KG1 (cell line): Measurements from ENCODE around the gene CLINT1.
"Not testable (repeated sequence)": the region's sequence is repeated elsewhere in the genome, so short reads cannot be mapped to it uniquely, and the experiment has no call there.

Experiments used
- DNase-seq: peaks from one replicate; lab custom pipeline; 2025; lab: John Stamatoyannopoulos, UW

CLINT1 gene

DNA sequence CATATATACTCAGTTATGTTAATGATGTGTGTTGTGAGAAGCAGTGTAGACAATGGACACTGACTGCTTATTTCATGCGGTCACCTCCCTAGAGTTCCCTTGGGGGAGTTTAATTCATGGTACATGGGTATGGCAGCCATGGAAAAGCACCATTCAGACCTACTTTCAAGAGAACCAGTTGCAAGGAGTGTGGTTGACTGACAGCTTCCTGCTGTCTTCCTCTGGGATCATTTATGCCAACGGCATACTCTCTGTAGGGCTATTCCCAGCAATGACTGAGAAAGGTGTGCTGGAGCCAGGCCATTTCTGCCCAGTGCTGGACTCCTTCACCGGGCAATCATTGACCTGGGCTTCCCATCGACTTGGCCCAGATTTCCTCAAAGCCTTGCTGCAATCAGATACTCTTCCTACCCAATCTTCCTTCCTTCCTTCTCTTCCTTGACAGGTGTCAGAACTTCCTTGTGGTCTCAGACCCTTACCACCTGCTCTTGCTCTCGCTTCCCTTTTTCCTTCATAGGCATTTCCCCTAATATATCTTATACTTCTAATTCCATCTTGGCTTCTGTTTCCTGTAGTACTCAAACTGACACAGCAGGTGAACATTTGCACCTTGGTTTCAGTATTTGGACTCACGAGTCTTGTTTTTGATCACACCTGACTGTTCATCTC, 3.4 kb upstream of the CLINT1 start:
- no peak for DNase-seq

DNA sequence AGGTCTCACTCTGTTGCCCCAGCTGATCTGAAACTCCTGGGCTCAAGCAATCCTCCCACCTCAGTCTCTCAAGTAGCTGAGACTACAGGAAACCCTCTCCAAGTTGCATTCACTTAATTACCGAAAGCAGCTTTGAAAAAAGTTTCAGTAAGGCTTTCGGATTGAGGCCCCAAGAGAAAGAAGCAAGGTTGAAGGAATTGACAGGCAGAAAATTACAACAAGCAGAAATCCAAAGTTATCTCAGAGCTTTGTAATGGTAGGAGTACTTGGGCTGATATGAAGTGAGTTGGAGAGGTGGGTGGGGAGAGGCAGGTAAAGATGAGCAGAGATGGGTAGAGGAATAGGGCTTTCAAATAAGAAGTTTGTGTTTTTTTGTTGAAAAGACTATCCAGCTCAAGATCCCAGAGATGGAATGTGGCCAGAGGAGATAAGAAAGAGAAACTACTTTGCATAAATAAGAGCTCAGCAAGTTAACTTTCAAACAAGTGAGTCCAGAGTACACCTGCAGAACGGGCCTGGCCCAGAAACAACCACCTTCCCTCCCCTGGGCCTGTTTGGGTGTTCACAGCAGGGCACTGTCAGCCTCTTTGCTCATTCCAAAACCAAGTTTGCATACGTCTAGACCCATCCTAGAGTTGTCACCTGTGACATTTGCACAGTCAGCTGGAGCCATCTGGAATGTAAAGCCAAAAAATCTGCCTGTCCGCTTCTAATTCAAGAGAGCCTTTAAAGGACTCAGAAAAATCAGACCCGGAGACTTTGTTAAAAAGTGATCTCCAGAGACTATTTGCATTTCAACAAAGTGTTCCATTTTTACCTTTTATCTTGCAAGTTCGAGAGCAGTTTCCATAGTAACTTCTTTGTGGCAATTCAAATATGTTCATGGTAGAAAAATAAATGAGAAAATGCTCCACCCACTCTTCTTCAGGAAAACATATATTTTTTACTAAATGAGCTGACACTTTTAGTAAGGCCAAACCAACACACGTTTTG, 2.2 kb upstream of the CLINT1 start:
- DNase-seq = no peak

DNA sequence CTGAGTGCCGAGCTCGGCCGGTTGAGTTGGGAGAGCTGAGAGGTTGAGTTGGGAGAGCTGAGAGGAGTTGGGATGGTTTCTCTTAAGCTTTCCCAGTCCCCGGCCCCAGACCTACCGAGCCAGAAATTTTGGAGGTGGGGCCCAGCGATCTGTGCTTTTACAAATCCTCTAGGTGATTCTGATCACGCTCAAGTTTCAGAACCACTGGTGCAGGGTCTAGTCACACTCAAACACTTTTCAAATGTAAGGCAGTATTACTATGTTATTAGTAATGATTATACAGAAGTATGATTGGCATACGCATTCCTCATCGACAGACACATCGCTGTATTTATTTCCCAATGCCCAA, 256 bp upstream of the CLINT1 start:
- DNase-seq = no peak

DNA sequence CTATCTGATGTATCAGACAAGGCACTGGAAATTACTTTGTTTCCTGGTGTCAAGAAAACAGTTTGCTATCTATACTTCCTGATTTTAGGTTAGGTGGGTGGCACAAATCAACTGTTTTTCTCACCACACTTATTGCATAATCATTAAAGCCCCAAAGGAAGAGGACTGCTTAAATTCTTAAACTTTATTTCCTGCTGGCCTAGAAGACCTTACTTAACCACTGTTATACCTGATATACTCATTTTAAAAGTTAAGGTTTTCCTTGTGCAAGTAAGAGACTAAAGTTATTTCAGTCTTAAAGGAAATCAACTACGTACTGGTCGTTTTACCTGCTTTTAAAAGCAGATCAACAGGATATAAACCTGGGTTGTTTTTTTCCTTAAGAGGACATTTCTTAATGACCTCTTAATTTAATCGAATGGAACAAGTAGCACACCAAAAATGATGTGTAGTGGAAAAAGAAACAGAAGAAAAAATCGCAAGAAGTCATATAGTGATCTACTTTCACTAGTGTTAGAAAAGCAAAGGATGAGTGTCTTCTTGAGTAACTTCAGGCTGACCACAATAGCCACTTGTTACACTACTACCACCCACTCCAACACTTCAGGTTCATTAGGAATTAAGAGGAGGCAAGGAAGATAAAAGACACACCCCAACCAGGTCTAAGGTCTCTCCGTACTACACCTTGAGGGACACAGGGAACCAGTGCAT, 974 bp downstream of the CLINT1 start:
- DNase-seq = peak; percentile 48

DNA sequence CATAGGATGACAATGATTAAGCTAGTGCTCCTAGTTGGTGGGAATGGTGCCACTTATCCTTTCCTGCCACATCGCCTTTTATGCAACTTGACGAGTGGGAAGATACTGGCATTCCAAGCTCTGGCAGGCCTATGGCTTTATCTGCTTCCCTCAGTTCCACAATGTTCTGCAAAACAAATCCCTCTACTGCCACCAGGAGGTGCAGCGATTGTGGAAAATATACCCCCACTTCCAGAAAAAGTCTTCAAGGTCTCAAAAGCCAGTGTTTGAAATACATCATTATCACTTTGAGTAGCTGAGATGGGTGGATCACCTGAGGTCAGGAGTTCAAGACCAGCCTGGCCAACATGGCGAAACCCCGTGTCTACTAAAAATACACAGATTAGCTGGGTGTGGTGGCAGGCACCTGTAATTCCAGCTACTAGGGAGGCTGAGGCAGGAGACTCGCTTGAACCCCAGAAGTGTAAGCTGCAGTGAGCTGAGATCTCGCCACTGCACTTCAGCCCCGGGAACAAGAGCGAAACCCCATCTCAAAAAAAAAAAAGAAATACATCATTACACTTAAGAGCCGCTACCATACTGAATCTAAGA, 3.4 kb downstream of the CLINT1 start:
- no peak for DNase-seq

DNA sequence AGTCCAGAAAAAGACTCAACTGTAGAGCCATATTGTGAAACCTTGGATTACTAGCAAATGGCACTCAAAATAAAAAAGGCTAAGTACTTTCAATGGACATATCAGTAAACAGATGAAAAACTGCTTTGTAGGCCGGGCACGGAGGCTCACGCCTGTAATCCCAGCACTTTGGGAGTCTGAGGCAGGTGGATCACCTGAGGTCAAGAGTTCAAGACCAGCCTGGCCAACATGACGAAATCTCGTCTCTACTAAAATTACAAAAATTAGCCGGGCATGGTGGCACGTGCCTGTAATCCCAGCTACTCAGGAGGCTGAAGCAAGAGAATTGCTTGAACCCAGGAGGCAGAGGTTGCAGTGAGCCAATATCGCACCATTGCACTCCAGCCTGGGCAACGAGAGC, 5.6 kb downstream of the CLINT1 start:
- not testable (repeated sequence) for DNase-seq

DNA sequence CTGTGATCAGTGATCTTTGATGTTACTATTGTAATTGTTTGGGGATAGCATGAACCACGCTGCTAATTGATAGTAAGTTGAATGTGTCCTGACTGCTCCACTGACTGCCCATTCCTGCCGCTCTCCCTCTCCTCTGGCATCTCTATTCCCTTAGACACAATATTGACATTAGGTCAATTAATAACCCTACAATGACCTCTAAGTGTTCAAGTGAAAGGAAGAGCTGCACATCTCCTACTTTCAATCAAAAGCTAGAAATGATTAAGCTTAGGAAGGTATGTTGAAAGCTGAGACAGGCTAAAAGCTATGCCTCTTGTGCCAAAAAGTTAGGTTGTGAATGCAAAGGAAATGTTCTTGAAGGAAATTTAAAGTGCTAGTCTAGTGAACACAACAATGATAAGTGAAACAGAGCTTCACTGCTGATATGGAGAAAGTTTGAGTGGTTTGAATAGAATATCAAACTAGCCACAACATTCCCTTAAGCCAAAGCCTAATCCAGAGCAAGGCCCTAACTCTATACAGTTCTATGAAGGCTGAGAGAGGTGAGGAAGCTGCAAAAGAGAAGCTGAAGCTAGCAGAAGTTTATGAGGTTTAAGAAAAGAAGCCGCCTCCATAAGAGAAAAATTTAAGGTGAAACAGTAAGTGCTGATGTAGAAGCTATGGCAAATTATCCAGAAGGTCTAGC, 12.9 kb downstream of the CLINT1 start:
- DNase-seq = no peak

DNA sequence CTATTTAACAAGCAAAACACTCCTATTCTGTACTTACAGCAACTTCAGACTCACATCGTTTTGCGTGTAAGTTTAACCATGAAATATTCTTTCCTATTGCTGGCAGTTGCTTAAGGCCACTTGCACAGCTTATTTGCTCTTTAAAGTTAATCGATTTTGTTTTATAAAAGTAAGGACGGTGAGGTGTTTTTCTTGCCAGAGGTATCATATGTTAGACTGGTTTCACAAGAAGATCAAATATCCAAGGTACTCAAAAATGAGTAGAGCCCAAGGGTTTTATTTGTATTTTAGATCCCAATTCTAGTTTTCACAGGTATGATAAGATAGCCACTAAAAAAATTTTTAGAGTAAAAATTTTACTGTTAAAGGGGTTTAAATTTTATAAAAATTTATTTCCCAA, 16.2 kb downstream of the CLINT1 start:
- DNase-seq = no peak

DNA sequence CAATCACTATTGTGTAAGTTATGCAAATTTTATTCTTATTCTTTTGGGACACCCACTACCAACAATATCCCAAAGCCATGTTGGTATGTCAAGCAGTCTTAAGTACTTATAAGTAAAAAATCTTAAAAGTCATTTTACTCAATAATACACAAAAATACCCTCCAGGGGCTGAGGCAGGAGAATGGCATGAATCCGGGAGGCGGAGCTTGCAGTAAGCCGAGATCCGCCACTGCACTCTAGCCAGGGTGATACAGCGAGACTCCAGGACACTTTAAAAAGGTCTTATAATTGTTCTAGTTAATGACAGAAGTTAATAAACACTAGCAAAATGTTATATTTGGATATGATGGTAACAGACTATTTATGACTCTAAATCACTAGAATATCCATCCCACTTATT, 16.8 kb downstream of the CLINT1 start:
- no peak for DNase-seq

DNA sequence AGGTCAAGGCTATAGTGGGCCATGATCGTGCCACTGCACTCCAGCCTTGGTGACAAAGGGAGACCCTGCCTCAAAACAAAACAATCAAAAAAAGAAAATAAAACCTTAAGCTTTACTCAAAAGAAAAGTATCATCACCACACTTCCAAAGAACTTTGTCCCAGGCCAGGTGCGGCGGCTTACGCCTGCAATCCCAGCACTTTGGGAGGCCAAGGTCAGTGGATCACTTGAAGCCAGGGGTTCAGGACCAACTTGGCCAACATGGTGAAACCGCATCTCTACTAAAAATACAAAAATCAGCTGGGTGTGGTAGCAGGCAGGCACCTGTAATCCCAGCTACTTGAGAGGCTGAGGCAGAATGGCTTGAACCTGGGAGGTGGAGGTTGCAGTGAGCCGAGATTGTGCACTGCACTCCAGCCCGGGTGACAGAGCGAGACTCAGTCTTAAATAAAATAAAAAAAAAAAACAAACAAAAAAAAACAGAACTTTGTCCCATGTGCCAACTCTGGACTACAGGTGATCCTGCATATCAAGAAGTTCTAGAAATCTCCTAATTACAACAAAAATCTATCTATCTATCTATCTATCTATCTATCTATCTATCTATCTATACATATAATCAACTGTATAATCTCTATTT, 19.7 kb downstream of the CLINT1 start:
- DNase-seq = no peak

DNA sequence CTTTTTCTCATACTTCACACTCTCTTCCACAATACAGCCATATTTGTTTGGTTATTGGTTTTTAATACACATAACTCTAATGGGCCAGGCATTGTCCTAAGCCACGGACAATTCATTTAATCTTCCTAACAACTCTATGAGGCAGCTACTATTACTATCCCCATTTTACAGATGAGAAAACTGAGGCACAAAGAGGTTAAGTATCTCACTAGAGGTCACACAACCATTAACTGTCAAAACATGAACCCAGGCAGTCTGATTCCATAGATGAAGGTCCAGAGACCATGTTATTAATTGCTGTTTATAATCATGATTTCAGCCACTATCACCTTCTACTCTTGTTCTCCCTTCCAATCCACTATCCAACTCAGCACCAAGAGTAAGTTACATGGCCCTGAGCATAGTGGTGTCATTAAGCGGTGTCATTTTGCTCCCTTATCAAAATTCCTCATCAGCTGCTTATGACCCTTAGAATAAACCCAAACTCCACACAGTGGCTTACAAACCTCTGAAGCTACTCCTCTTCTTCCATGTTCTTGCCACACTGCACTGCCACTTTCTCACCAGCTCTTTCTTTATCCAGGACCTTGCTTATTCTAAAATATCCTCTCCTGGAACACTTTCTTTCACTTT, 22.7 kb downstream of the CLINT1 start:
- DNase-seq = no peak

DNA sequence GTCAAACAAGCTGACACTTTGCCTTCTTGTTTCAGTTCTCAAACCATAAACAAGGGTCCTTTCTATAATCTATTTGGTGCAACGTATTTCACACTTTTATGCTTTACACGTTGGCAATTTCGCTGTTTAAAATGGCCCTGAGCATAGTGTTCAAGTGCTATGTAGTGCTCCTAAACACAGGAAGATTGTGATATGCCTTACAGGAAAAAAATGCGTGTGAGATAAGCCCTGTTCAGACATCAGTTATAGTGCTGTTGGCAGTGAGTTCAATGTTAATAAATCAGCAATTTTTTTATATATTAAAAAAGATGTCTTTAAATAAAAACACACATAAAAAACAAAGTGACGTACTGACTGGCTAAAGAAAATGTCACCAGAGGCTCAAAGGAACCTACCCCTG, 23.9 kb downstream of the CLINT1 start:
- no peak for DNase-seq

DNA sequence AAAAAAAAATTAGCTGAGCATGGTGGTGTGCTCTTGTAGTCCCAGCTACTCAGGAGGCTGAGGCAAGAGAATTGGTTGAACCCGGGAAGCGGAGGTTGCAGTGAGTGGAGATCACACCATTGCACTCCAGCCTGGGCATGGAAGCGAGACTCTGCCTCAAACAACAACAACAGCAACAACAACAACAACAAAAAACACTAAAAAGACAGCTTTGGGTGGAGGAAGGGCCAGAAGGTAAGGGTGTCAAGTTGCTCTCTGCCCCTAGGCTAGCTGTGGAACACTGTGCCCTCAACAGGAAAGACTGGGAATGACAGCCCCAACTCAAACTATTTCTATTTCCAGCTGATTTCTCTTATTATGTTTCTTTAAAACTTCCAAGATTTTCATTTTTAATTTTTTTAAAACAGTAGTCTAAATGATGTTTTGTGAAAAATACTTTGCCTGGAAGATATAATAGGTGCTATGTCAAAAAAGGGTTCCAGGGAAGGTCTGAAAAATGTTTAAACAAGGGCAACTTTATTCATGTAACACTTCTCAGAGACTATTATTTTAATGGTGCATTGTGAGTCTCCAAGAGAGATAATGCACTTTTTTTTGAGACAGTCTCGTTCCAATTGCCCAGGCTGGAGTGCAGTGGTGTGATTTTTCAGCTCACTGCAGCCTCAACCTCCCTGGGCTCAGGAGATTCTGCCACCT, 29.9 kb downstream of the CLINT1 start:
- no peak for DNase-seq

DNA sequence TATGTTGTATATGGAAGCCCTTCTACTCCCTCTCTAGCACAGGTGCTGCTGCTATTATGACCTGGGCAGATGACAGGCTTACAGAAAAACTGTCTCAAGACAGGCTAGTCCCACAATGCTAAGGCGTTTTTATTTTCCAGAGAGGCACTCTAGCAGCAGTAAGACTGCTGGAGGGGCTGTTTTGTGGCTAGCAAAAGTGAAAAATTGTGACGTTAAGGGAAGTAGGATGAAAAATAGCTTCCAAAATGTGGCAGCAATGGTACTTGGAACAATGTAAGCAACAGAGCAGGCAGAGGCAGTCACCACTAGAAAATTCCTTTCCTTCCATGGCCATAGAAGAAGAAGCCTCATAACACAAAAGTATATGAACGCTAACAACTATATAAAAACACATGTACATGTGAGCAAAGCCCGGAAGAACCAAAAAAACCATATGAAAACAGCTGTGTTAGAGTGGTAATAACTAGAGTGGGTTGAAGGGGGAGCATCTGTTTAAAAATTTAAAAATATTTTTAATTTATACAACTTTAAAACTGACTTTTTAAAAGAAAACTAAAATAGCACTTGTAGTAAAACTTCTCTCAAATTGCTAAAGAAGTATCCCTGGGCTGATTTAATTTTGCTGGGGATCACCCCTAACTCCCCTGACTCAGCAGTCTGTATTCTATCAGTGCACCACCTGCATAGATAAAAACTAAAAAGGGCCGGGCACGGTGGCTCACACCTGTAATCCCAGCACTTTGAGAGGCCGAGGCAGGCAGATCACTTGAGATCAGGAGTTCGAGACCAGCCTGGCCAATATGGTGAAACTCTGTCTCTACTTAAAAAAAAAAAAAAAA, 30.6 kb downstream of the CLINT1 start:
- no peak for DNase-seq

DNA sequence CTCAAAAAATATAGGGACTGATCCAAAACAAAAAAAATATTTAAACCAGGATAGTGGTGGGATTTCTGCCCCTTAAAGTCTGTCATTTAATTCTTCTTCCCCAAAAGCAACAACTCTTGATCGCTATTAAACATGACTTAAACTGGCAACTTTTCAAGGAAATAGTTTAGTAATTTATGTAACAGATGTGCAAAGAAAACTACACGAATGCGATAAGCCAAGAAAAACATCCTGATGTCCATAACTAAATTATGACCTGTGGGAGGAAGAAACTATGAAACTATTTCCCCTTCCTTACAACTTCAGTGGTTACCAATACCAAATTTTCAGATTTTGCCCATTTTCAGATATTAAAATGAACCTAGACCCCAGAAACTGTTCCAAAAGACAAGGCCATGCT, 31.5 kb downstream of the CLINT1 start:
- no peak for DNase-seq

DNA sequence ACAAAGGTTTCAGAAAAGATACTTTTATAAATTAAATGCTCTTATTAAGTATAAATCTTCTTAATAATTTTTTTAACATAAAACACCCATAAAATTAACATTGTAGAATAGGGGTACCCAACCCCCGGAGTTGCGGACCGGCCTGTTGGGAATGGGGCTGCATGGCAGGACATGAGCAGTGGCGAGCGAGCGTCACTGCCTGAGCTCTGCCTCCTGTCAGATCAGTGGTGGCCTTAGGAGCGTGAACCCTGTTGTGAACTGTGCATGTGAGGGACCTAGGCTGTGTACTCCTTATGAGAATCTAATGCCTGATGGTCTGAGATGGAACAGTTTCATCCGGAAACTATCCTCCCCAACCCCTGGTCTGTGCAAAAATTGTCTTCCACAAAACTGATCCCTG, 35.3 kb downstream of the CLINT1 start:
- DNase-seq = no peak

DNA sequence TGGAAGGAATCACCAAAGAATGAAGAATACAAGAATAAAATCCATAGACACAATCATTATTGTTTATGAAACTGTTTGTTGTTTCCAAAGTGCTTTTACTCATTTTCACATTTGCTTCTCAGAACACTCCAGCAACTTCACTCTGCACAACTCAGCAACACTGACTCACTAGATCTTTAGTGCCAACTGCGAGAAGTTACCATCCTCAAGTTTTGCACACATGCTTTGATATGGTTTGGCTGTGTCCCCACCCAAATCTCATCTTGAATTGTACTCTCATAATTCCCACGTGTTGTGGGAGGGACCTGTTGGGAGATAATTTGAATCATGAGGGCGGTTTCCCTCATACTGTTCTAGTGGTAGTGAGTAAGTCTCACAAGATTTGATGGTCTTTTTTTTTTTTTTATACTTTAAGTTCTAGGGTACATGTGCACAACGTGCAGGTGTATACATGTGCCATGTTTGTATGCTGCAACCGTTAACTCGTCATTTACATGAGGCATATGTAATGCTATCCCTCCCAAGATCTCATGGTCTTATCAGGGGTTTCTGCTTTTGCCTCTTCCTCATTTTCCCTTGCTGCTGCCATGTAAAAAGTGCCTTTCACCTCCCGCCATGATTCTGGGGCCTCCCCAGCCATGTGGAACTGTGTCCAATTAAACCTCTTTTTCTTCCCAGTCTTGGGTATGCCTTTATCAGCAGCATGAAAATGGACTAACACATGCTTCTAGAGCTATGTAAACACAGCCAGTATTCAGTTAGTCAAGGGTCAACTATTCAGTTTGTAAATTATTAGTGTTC, 36.9 kb downstream of the CLINT1 start:
- no peak for DNase-seq

DNA sequence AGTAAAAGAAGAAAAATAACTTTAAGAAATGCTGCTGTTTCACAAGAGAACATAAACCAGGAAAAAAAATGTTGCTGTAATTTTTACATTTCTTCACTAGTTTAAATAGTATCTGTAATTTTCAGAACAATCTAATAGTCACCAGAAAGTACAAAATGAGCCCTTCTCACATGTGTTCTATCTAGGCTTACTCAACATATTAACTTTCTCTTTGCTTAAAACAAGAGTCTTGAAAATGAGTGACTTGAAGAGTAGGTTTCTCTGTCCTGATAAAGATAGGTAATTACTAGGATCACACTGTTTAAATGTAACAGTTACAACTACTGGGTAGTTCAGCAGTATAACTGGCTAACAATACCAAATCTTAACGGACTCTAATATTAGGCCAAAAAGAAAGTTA, 37.5 kb downstream of the CLINT1 start:
- DNase-seq = no peak
